Tongue (tissue), 2 donors: ENCODE measurements around the gene CLASP1. TPM values are rescaled to one million over a fixed set of nuclear protein-coding genes. Genes with fewer than 3 reads are reported as not detected.
"Not testable (repeated sequence)": the region's sequence is repeated elsewhere in the genome, so short reads cannot be mapped to it uniquely, and the experiment has no call there.

Experiments
- DNase-seq: peaks from one replicate; pipeline ENCODE4 v3.0.0-alpha.2; 2015
- total RNA-seq: library from RNA; depleted of rRNA; stranded (reverse); fragments of >200 nt; gene quantifications from one replicate; pipeline ENCODE4 v1.2.3, GENCODE V29; 2014

Gene CLASP1
- total RNA-seq, 1 donor from 2014 or later, result 163 TPM

GRCh38 chr2:121502246-121502645 is 147.0 kb downstream of the CLASP1 start:
- no peak for DNase-seq

- DNase-seq, result no peak
These were observed 147.7 kb downstream of the CLASP1 start for GRCh38 chr2:121501554-121501953.

- no peak for DNase-seq
These were observed 148.2 kb downstream of the CLASP1 start for GRCh38 chr2:121501031-121501430.

GRCh38 chr2:121498731-121499130 is 150.5 kb downstream of the CLASP1 start:
- no peak for DNase-seq

GRCh38 chr2:121492409-121492808 is 156.9 kb downstream of the CLASP1 start:
- DNase-seq, result no peak

- peak; percentile 73 for DNase-seq
These were observed 157.7 kb downstream of the CLASP1 start for GRCh38 chr2:121491518-121491917.

- no peak for DNase-seq
These were observed 158.6 kb downstream of the CLASP1 start for GRCh38 chr2:121490584-121491133.

GRCh38 chr2:121489911-121490583 is 159.2 kb downstream of the CLASP1 start:
- no peak for DNase-seq

GRCh38 chr2:121489284-121489683 is 160.0 kb downstream of the CLASP1 start:
- peak; percentile 59 for DNase-seq

- DNase-seq, result no peak
These were observed 163.0 kb downstream of the CLASP1 start for GRCh38 chr2:121486191-121486790.

- DNase-seq, result no peak
These were observed 164.2 kb downstream of the CLASP1 start for GRCh38 chr2:121485039-121485438.

GRCh38 chr2:121483846-121484245 is 165.4 kb downstream of the CLASP1 start:
- DNase-seq, result no peak

- DNase-seq, result no peak
These were observed 166.2 kb downstream of the CLASP1 start for GRCh38 chr2:121483021-121483420.

- DNase-seq, result peak; percentile 85
These were observed 168.4 kb downstream of the CLASP1 start for GRCh38 chr2:121480826-121481225.

- peak; percentile 51 for DNase-seq
These were observed 169.3 kb downstream of the CLASP1 start for GRCh38 chr2:121479882-121480522.

- no peak for DNase-seq
These were observed 170.1 kb downstream of the CLASP1 start for GRCh38 chr2:121478996-121479745.

- not testable (repeated sequence) for DNase-seq
These were observed 170.8 kb downstream of the CLASP1 start for GRCh38 chr2:121478358-121478995.

GRCh38 chr2:121476684-121477083 is 172.6 kb downstream of the CLASP1 start:
- DNase-seq, result no peak

- no peak for DNase-seq
These were observed 173.3 kb downstream of the CLASP1 start for GRCh38 chr2:121475811-121476571.

GRCh38 chr2:121473512-121473911 is 175.8 kb downstream of the CLASP1 start:
- DNase-seq, result no peak

GRCh38 chr2:121472470-121472993 is 176.7 kb downstream of the CLASP1 start:
- DNase-seq, result no peak
